IMR-90 (cell line): Measurements from ENCODE around the gene GTPBP10. TPM values are rescaled to one million over a fixed set of nuclear protein-coding genes. Genes with fewer than 3 reads are reported as not detected.

ENCODE experiments used
- ATAC-seq: fragments of 200-7000 bp; cut with Tn5 transposase; 2 replicates; pipeline ENCODE4 v1.9.1; 2020; ENCODE audit warnings: low read depth, mild to moderate bottlenecking, moderate library complexity
- BruUV-seq: library from RNA; stranded (reverse); fragments of 400-500 nt; replicated peaks from 2 replicates; lab custom pipeline; 2021; lab: Mats Ljungman, UMichigan
- CTCF ChIA-PET: fragments of 300-600 bp; formaldehyde crosslinking; extraction: SDS; loops from one replicate; lab custom pipeline; 2021; ENCODE audit warnings: antibody characterized with exemption; lab: Yijun Ruan, JAX
- POLR2A ChIA-PET: fragments of 300-600 bp; sonication (Branson Sonifier 250); formaldehyde crosslinking; loops from one replicate; lab custom pipeline; 2022; ENCODE audit warnings: antibody characterized with exemption; ENCODE audit not compliant: unreplicated experiment; lab: Charles Lee
- DNase-seq: peaks from one replicate; pipeline ENCODE4 v3.0.0; 2013
- H2AFZ ChIP-seq: replicated peaks from 2 replicates; pipeline ENCODE3; 2013; ENCODE audit warnings: low read length, mild to moderate bottlenecking; ENCODE audit not compliant: poor library complexity
- H2AK5ac ChIP-seq: 2 replicates; pipeline ENCODE4 v1.6.1; 2013; ENCODE audit warnings: low read depth, low read length, inconsistent platforms
- H2AK9ac ChIP-seq: replicated peaks from 2 replicates; pipeline ENCODE3; 2013; ENCODE audit warnings: mild to moderate bottlenecking, low read depth, low read length, moderate library complexity; ENCODE audit not compliant: poor library complexity
- H2BK120ac ChIP-seq: 2 replicates; pipeline ENCODE4 v1.6.1; 2013; ENCODE audit warnings: low read depth, low read length, inconsistent platforms
- H2BK15ac ChIP-seq: 3 replicates; pipeline ENCODE4 v1.6.1; 2013; ENCODE audit warnings: low read depth, low read length, inconsistent platforms
- H2BK20ac ChIP-seq: 2 replicates; pipeline ENCODE4 v1.6.1; 2013; ENCODE audit warnings: low read depth, mild to moderate bottlenecking, inconsistent platforms, low read length, moderate library complexity
- H2BK5ac ChIP-seq: 2 replicates; pipeline ENCODE4 v1.6.1; 2013; ENCODE audit warnings: mild to moderate bottlenecking, low read depth, low read length, inconsistent platforms; ENCODE audit not compliant: poor library complexity, severe bottlenecking
- H3K14ac ChIP-seq: replicated peaks from 2 replicates; pipeline ENCODE4 v1.6.1; 2013; ENCODE audit warnings: low read depth, low read length, inconsistent platforms
- H3K18ac ChIP-seq: 2 replicates; pipeline ENCODE4 v1.6.1; 2013; ENCODE audit warnings: low read depth, low read length, control low read depth
- H3K23ac ChIP-seq: 2 replicates; pipeline ENCODE4 v1.6.1; 2013; ENCODE audit warnings: low read depth, low read length, inconsistent platforms
- H3K27ac ChIP-seq: 2 replicates; pipeline ENCODE4 v1.5.1; 2013; ENCODE audit warnings: mild to moderate bottlenecking, control low read depth, low read length; ENCODE audit not compliant: insufficient read depth
- H3K27me3 ChIP-seq: 2 replicates; pipeline ENCODE4 v1.6.1; 2013; ENCODE audit warnings: low read length; ENCODE audit not compliant: control insufficient read depth, insufficient read depth
- H3K36me3 ChIP-seq: 2 replicates; pipeline ENCODE4 v1.6.1; 2013; ENCODE audit warnings: low read length, mixed read lengths; ENCODE audit not compliant: control insufficient read depth, insufficient read depth
- H3K4ac ChIP-seq: 2 replicates; pipeline ENCODE4 v1.6.1; 2013; ENCODE audit warnings: low read depth, low read length, inconsistent platforms
- H3K4me1 ChIP-seq: 2 replicates; pipeline ENCODE4 v1.6.1; 2013; ENCODE audit warnings: low read length, mixed read lengths; ENCODE audit not compliant: control insufficient read depth, insufficient read depth
- H3K4me2 ChIP-seq: 2 replicates; pipeline ENCODE4 v1.6.1; 2013; ENCODE audit warnings: low read depth, mild to moderate bottlenecking, control low read depth, low read length, moderate library complexity
- H3K4me3 ChIP-seq: 2 replicates; pipeline ENCODE4 v1.5.1; 2013; ENCODE audit warnings: low read depth, mild to moderate bottlenecking, control low read depth, low read length, moderate library complexity; ENCODE audit not compliant: insufficient read depth
- H3K56ac ChIP-seq: 2 replicates; pipeline ENCODE4 v1.6.1; 2013; ENCODE audit warnings: low read length, inconsistent platforms; ENCODE audit not compliant: insufficient read depth; ENCODE audit errors: extremely low read depth
- H3K79me1 ChIP-seq, 2 experiments: 2 replicates each; pipeline ENCODE4 v1.6.1; 2013; ENCODE audit warnings: low read length in 2 of 2, inconsistent platforms in 1 of 2, low read depth in 1 of 2
- H3K9ac ChIP-seq: 2 replicates; pipeline ENCODE4 v1.6.1; 2013; ENCODE audit warnings: low read depth, low read length, control low read depth
- H3K9me1 ChIP-seq: 2 replicates; pipeline ENCODE4 v1.6.1; 2013; ENCODE audit warnings: low read length, inconsistent platforms; ENCODE audit not compliant: insufficient read depth
- H3K9me3 ChIP-seq: 2 replicates; pipeline ENCODE4 v1.6.1; 2013; ENCODE audit warnings: low read length; ENCODE audit not compliant: control insufficient read depth, insufficient read depth
- H4K20me1 ChIP-seq: 2 replicates; pipeline ENCODE4 v1.6.1; 2013; ENCODE audit warnings: low read length, inconsistent platforms; ENCODE audit not compliant: insufficient read depth
- H4K5ac ChIP-seq: 2 replicates; pipeline ENCODE4 v1.6.1; 2013; ENCODE audit warnings: mild to moderate bottlenecking, low read depth, low read length, control low read depth
- H4K8ac ChIP-seq, 2 experiments: 2 replicates each; pipeline ENCODE4 v1.6.1; 2013; ENCODE audit warnings: low read depth in 2 of 2, low read length in 2 of 2, control low read depth in 1 of 2, inconsistent platforms in 1 of 2
- H4K91ac ChIP-seq: 2 replicates; pipeline ENCODE4 v1.6.1; 2013; ENCODE audit warnings: low read depth, low read length, inconsistent platforms; ENCODE audit not compliant: insufficient read depth
- CHD1 ChIP-seq: IDR thresholded peaks from 2 replicates; pipeline ENCODE4 v1.6.1; 2012; ENCODE audit warnings: low read depth, low read length, improper control_type of control experiment
- WGBS, 2 experiments: methylation state at CpG; one replicate each; pipeline versions ENCODE4 v1.1.5 to v1.1.7; 2013; ENCODE audit warnings: missing lambda C conversion rate in 2 of 2; ENCODE audit not compliant: insufficient read length in 1 of 2; ENCODE audit errors: extremely low coverage in 2 of 2; 5-methylcytosine and 5-hydroxymethylcytosine counted together
- dilution Hi-C: fragments of 300-500 bp; cut with HindIII; formaldehyde crosslinking; loops from one replicate; pipeline ENCODE4 v1.14.3; 2018; ENCODE audit warnings: low sequenced_read_pairs; ENCODE audit not compliant: unreplicated experiment
- in situ Hi-C: fragments of 300-500 bp; cut with MboI; formaldehyde crosslinking; loops from 3 replicates; pipeline ENCODE4 v1.14.3; 2019; ENCODE audit warnings: low sequenced_read_pairs, inconsistent platforms, mixed read lengths
- intact Hi-C: fragments of 100-400 bp; cut with micrococcal nuclease; formaldehyde crosslinking; loops from 2 replicates; pipeline ENCODE4 v1.10.0; 2022
- polyA plus RNA-seq, 3 experiments: library from polyadenylated mRNA; depleted of rRNA; stranded (reverse); fragments of >200 nt; gene quantifications; 2 replicates each; pipeline ENCODE4 v1.2.3, GENCODE V29; 2012; ENCODE audit warnings: low replicate concordance in 1 of 3
- total RNA-seq: library from RNA; depleted of rRNA; stranded (reverse); fragments of >200 nt; gene quantifications from 2 replicates; pipeline ENCODE4 v1.2.3, GENCODE V29; 2012

The GTPBP10 gene
- total and polyA plus RNA-seq, 2 of the 4 experiments (the other 2 are of a cell fraction), result 11.5 to 12.8 TPM

DNA sequence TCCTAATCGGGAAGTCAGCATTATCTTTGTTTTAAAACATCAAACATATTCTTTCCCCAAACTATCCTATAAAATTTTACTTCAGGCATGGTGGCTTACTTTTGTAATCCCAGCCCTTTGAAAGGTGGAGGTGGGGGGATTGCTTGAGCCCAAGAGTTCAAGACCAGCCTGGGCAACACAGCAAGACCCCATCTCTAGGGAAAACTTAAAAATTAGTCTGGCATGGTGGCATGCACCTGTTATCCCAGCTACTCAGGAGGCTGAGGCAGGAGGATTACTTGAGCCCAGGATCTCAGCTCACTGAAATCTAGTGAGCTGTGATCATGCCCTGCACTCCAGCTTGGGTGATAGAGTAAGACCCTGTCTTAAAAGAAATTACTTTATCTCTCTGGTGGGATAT is 61.6 kb downstream of the GTPBP10 start:
- no peak for DNase-seq
- Histone ChIP-seq H4K8ac (no peak overlapping the region), H3K14ac (no peak overlapping the region), H3K79me1 (peaks cover 28 to 37% of the 10 kb centered on the region in 2 experiments), H3K23ac (no peak overlapping the region), H4K91ac (no peak overlapping the region), H2BK120ac (no peak overlapping the region), H3K18ac (no peak overlapping the region), H3K9ac (no peak overlapping the region), H2BK15ac (no peak overlapping the region), H2BK5ac (no peak overlapping the region), H3K9me3 (no peaks in the 10 kb centered on the region), H3K36me3 (peaks cover 26% of the 10 kb centered on the region), H3K4me3 (no peak overlapping the region), H3K4ac (no peak overlapping the region), H2BK20ac (no peak overlapping the region), H3K4me1 (no peaks in the 10 kb centered on the region), H2AFZ (no peak overlapping the region), H3K27ac (no peak overlapping the region), H3K27me3 (no peaks in the 10 kb centered on the region), H2AK5ac (no peak overlapping the region), H3K56ac (no peak overlapping the region), H3K4me2 (no peak overlapping the region), H4K5ac (no peak overlapping the region), H3K9me1 (peaks cover 4% of the 10 kb centered on the region; the same call in 1 of the 2 replicates), H4K20me1 (peaks cover 11% of the 10 kb centered on the region; the same call in 1 of the 2 replicates), H2AK9ac (no peak overlapping the region)
- dilution Hi-C loops, result no loop called here
- BruUV-seq, result no TSS peak
- in situ Hi-C loops, result no loop called here
- ChIA-PET CTCF (no interaction called here), POLR2A (no interaction called here)
- TF ChIP-seq CHD1, result no peak
- ATAC-seq, result no peak
- no CpG with 5 or more reads among the region's 1 CpG for WGBS, 2 experiments
- intact Hi-C loops, result no loop called here
